ENCODE data around the gene PLXND1.

DNA sequence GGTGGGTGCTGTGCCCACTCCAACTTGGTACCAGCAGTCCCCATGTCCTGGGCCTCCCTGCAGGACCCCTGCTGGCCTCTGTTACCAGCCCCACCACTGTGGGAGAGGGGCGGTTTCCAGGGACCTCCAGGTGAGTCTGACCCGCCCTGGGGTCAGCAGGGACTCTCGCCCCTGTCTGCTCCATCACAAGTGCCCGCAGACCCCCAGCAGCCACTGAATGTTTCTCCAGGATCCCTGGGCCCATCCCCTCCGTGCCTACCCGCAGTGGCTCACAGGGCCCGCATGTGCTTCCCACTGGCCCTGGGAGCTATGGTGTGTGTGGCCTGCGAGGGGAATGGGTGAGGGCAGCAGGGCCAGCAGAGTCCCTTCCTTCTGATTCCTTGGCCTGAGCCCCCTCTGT is 87.9 kb downstream of the PLXND1 start:
- TF ChIP-seq, protein P1, sequence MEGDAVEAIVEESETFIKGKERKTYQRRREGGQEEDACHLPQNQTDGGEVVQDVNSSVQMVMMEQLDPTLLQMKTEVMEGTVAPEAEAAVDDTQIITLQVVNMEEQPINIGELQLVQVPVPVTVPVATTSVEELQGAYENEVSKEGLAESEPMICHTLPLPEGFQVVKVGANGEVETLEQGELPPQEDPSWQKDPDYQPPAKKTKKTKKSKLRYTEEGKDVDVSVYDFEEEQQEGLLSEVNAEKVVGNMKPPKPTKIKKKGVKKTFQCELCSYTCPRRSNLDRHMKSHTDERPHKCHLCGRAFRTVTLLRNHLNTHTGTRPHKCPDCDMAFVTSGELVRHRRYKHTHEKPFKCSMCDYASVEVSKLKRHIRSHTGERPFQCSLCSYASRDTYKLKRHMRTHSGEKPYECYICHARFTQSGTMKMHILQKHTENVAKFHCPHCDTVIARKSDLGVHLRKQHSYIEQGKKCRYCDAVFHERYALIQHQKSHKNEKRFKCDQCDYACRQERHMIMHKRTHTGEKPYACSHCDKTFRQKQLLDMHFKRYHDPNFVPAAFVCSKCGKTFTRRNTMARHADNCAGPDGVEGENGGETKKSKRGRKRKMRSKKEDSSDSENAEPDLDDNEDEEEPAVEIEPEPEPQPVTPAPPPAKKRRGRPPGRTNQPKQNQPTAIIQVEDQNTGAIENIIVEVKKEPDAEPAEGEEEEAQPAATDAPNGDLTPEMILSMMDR (conservative IDR thresholded peaks at IDR 0.05; ENCODE audit: low read length) = no peak
- TF ChIP-seq EZH2phosphoT487 (IDR thresholded peaks at IDR 0.05; ENCODE audit: borderline replicate concordance, low read depth, low read length) = no peak
